H9 (cell line): ENCODE data around the gene ADARB2. TPM values are rescaled to one million over a fixed set of nuclear protein-coding genes. Genes with fewer than 3 reads are reported as not detected.

Experiments
- DNase-seq: peaks from one replicate; pipeline ENCODE4 v3.0.0-alpha.2; 2017
- H2AFZ ChIP-seq: one replicate; pipeline ENCODE4 v1.6.1; 2013; ENCODE audit warnings: mild to moderate bottlenecking, low read length, control low read depth, moderate library complexity
- H2AK5ac ChIP-seq: 2 replicates; pipeline ENCODE4 v1.6.1; 2013; ENCODE audit warnings: low read length, control low read depth, mixed read lengths; ENCODE audit not compliant: insufficient read length
- H2BK120ac ChIP-seq: one replicate; pipeline ENCODE4 v1.6.1; 2013; ENCODE audit warnings: low read depth, mild to moderate bottlenecking, low read length, control low read depth, inconsistent platforms; ENCODE audit not compliant: poor library complexity, severe bottlenecking
- H2BK12ac ChIP-seq: 2 replicates; pipeline ENCODE4 v1.6.1; 2013; ENCODE audit warnings: low read length, control low read depth, mixed read lengths, low read depth; ENCODE audit not compliant: insufficient read length
- H2BK15ac ChIP-seq: 2 replicates; pipeline ENCODE4 v1.6.1; 2013; ENCODE audit warnings: low read depth, low read length, control low read depth
- H2BK20ac ChIP-seq: one replicate; pipeline ENCODE4 v1.6.1; 2013; ENCODE audit warnings: low read depth, mild to moderate bottlenecking, low read length, control low read depth, inconsistent platforms; ENCODE audit not compliant: poor library complexity, severe bottlenecking
- H2BK5ac ChIP-seq: 2 replicates; pipeline ENCODE4 v1.6.1; 2013; ENCODE audit warnings: low read length, control low read depth, mixed read lengths; ENCODE audit not compliant: insufficient read length
- H3K14ac ChIP-seq: 2 replicates; pipeline ENCODE4 v1.6.1; 2013; ENCODE audit warnings: low read length, control low read depth; ENCODE audit not compliant: insufficient read depth
- H3K18ac ChIP-seq: 2 replicates; pipeline ENCODE4 v1.6.1; 2013; ENCODE audit warnings: low read depth, mild to moderate bottlenecking, mixed read lengths, low read length, control low read depth; ENCODE audit not compliant: insufficient read length
- H3K23ac ChIP-seq: 2 replicates; pipeline ENCODE4 v1.6.1; 2013; ENCODE audit warnings: low read length, control low read depth, mixed read lengths, low read depth; ENCODE audit not compliant: insufficient read length
- H3K23me2 ChIP-seq: 2 replicates; pipeline ENCODE4 v1.6.1; 2013; ENCODE audit warnings: low read depth, mild to moderate bottlenecking, mixed read lengths, low read length, control low read depth; ENCODE audit not compliant: insufficient read length, poor library complexity, severe bottlenecking
- H3K27ac ChIP-seq: 2 replicates; pipeline ENCODE4 v1.5.1; 2013; ENCODE audit warnings: low read length, control low read depth, mixed read lengths, low read depth; ENCODE audit not compliant: insufficient read length
- H3K27me3 ChIP-seq: 2 replicates; pipeline ENCODE4 v1.6.1; 2013; ENCODE audit warnings: low read length, control low read depth, inconsistent platforms; ENCODE audit not compliant: insufficient read depth
- H3K4ac ChIP-seq: 2 replicates; pipeline ENCODE4 v1.6.1; 2013; ENCODE audit warnings: low read depth, mild to moderate bottlenecking, control low read depth, inconsistent platforms, low read length, moderate library complexity
- H3K4me1 ChIP-seq: 2 replicates; pipeline ENCODE4 v1.6.1; 2013; ENCODE audit warnings: low read length, control low read depth, inconsistent platforms; ENCODE audit not compliant: insufficient read depth
- H3K4me2 ChIP-seq: 2 replicates; pipeline ENCODE4 v1.6.1; 2013; ENCODE audit warnings: low read length, control low read depth, mixed read lengths; ENCODE audit not compliant: insufficient read length, insufficient read depth
- H3K56ac ChIP-seq: 2 replicates; pipeline ENCODE4 v1.6.1; 2013; ENCODE audit warnings: low read depth, mild to moderate bottlenecking, mixed read lengths, low read length, control low read depth; ENCODE audit not compliant: insufficient read length
- H3K79me1 ChIP-seq: 2 replicates; pipeline ENCODE4 v1.6.1; 2013; ENCODE audit warnings: low read depth, mild to moderate bottlenecking, moderate library complexity, low read length, control low read depth, inconsistent platforms; ENCODE audit not compliant: insufficient read depth, poor library complexity, severe bottlenecking
- H3K79me2 ChIP-seq: 2 replicates; pipeline ENCODE4 v1.6.1; 2013; ENCODE audit warnings: low read length, control low read depth, inconsistent platforms; ENCODE audit not compliant: insufficient read depth
- H3K9ac ChIP-seq: 2 replicates; pipeline ENCODE4 v1.6.1; 2013; ENCODE audit warnings: low read length, control low read depth, mixed read lengths; ENCODE audit not compliant: insufficient read length; ENCODE audit errors: extremely low read depth
- H3K9me3 ChIP-seq: one replicate; pipeline ENCODE4 v1.6.1; 2013; ENCODE audit warnings: low read depth, low read length, inconsistent platforms; ENCODE audit not compliant: control insufficient read depth
- H3T11ph ChIP-seq: one replicate; pipeline ENCODE4 v1.6.1; 2013; ENCODE audit warnings: mild to moderate bottlenecking, low read length, control low read depth, inconsistent platforms
- H4K20me1 ChIP-seq: one replicate; pipeline ENCODE4 v1.6.1; 2013; ENCODE audit not compliant: control insufficient read depth, insufficient read length, insufficient read depth
- H4K5ac ChIP-seq: 2 replicates; pipeline ENCODE4 v1.6.1; 2013; ENCODE audit warnings: low read depth, mild to moderate bottlenecking, mixed read lengths, low read length, control low read depth; ENCODE audit not compliant: insufficient read length
- H4K8ac ChIP-seq: replicated peaks from 2 replicates; pipeline ENCODE4 v1.6.1; 2013; ENCODE audit warnings: low read length, control low read depth, mixed read lengths, low read depth; ENCODE audit not compliant: insufficient read length
- H4K91ac ChIP-seq: 2 replicates; pipeline ENCODE4 v1.6.1; 2013; ENCODE audit warnings: low read depth, mild to moderate bottlenecking, moderate library complexity, mixed read lengths, low read length, control low read depth; ENCODE audit not compliant: insufficient read length
- H3K27ac Mint-ChIP-seq, 3 experiments: 2 replicates in 2 of 3; 3 replicates in 1 of 3; pipeline ENCODE4 v1.8.0; 2020 to 2021; ENCODE audit warnings: mixed read lengths in 3 of 3, mild to moderate bottlenecking in 1 of 3, moderate library complexity in 1 of 3
- H3K27me3 Mint-ChIP-seq: 2 replicates; pipeline ENCODE4 v1.8.0; 2021; ENCODE audit warnings: low read depth, mild to moderate bottlenecking, moderate library complexity, mixed read lengths
- H3K36me3 Mint-ChIP-seq, 3 experiments: 2 replicates in 2 of 3; 3 replicates in 1 of 3; pipeline ENCODE4 v1.8.0; 2020 to 2021; ENCODE audit warnings: low read depth in 3 of 3, mixed read lengths in 3 of 3; ENCODE audit not compliant: insufficient read depth in 1 of 3
- H3K4me1 Mint-ChIP-seq, 2 experiments: 2 replicates each; pipeline ENCODE4 v1.8.0; 2020; ENCODE audit warnings: mixed read lengths in 2 of 2
- H3K4me3 Mint-ChIP-seq, 2 experiments: 2 replicates in 1 of 2; 3 replicates in 1 of 2; pipeline ENCODE4 v1.8.0; 2020 to 2021; ENCODE audit warnings: mild to moderate bottlenecking in 2 of 2, mixed read lengths in 2 of 2, moderate library complexity in 1 of 2
- H3K9me3 Mint-ChIP-seq, 2 experiments: 2 replicates in 1 of 2; 3 replicates in 1 of 2; pipeline ENCODE4 v1.8.0; 2020; ENCODE audit warnings: mild to moderate bottlenecking in 2 of 2, mixed read lengths in 2 of 2, moderate library complexity in 1 of 2
- WGBS: extraction: QIAGEN DNeasy Blood & Tissue Kit; methylation state at CpG from one replicate; pipeline ENCODE4 v1.1.7; 2013; ENCODE audit warnings: missing lambda C conversion rate, low lambda C conversion rate, mixed read lengths; ENCODE audit not compliant: insufficient read length; ENCODE audit errors: extremely low coverage; 5-methylcytosine and 5-hydroxymethylcytosine counted together
- total RNA-seq: library from RNA; stranded (reverse); gene quantifications from 2 replicates; pipeline ENCODE4 v1.2.1, GENCODE V29; 2021
- TF ChIP-seq, protein P1 (sequence below): fragments of 200-600 bp; sonication (generic); conservative IDR thresholded peaks from 3 replicates; pipeline ENCODE4 v1.8.0; 2021; ENCODE audit warnings: antibody characterized with exemption, mild to moderate bottlenecking

Gene ADARB2
- total RNA-seq, 1 experiment from 2014 or later = 0.87 TPM

- H3K4me1 Mint-ChIP-seq = peaks cover 18 to 19% of the 10 kb centered on the region in 2 experiments
- H3K36me3 Mint-ChIP-seq = no peaks in the 10 kb centered on the region
- Histone ChIP-seq H3K23me2 (no peaks in the 10 kb centered on the region), H4K8ac (no peak overlapping the region), H3K27me3 (no peaks in the 10 kb centered on the region), H2BK5ac (no peak overlapping the region), H3K56ac (no peak overlapping the region), H2BK12ac (no peak overlapping the region), H3K9me3 (no peaks in the 10 kb centered on the region), H3K23ac (no peak overlapping the region), H3K18ac (no peak overlapping the region), H3K27ac (no peak overlapping the region), H2BK15ac (no peak overlapping the region), H2AFZ (no peak overlapping the region), H3K4ac (no peak overlapping the region), H3T11ph (no peak overlapping the region), H3K79me2 (no peaks in the 10 kb centered on the region), H4K5ac (no peak overlapping the region), H2BK120ac (no peak overlapping the region), H3K4me2 (no peak overlapping the region), H4K20me1 (no peaks in the 10 kb centered on the region), H3K9ac (no peak overlapping the region), H4K91ac (no peak overlapping the region), H3K79me1 (no peaks in the 10 kb centered on the region), H2BK20ac (no peak overlapping the region), H2AK5ac (no peak overlapping the region), H3K14ac (no peak overlapping the region), H3K4me1 (peaks cover 2% of the 10 kb centered on the region; the same call in 1 of the 2 replicates)
- no peak for DNase-seq
- no peaks in the 10 kb centered on the region; the same call in 1 of the 2 replicates for H3K27me3 Mint-ChIP-seq
- TF ChIP-seq, protein P1, sequence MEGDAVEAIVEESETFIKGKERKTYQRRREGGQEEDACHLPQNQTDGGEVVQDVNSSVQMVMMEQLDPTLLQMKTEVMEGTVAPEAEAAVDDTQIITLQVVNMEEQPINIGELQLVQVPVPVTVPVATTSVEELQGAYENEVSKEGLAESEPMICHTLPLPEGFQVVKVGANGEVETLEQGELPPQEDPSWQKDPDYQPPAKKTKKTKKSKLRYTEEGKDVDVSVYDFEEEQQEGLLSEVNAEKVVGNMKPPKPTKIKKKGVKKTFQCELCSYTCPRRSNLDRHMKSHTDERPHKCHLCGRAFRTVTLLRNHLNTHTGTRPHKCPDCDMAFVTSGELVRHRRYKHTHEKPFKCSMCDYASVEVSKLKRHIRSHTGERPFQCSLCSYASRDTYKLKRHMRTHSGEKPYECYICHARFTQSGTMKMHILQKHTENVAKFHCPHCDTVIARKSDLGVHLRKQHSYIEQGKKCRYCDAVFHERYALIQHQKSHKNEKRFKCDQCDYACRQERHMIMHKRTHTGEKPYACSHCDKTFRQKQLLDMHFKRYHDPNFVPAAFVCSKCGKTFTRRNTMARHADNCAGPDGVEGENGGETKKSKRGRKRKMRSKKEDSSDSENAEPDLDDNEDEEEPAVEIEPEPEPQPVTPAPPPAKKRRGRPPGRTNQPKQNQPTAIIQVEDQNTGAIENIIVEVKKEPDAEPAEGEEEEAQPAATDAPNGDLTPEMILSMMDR = no peak
- no CpG with 5 or more reads among the region's 1 CpG for WGBS
- no peak overlapping the region for H3K4me3 Mint-ChIP-seq
- no peak overlapping the region for H3K27ac Mint-ChIP-seq
- no peaks in the 10 kb centered on the region for H3K9me3 Mint-ChIP-seq
These were observed 367.0 kb downstream of the ADARB2 start for GRCh38 chr10:1370298-1370697.
